Amniotic stem cell (primary cell): ENCODE results near the gene GNPNAT1.
A peak's percentile ranks its signal among the peaks of the same experiment; 100 is the strongest.
"Not testable (repeated sequence)": the region's sequence is repeated elsewhere in the genome, so short reads cannot be mapped to it uniquely, and the experiment has no call there.

ENCODE experiments used
- DNase-seq: peaks from one replicate; lab custom pipeline; 2025; lab: John Stamatoyannopoulos, UW

Gene GNPNAT1

DNA sequence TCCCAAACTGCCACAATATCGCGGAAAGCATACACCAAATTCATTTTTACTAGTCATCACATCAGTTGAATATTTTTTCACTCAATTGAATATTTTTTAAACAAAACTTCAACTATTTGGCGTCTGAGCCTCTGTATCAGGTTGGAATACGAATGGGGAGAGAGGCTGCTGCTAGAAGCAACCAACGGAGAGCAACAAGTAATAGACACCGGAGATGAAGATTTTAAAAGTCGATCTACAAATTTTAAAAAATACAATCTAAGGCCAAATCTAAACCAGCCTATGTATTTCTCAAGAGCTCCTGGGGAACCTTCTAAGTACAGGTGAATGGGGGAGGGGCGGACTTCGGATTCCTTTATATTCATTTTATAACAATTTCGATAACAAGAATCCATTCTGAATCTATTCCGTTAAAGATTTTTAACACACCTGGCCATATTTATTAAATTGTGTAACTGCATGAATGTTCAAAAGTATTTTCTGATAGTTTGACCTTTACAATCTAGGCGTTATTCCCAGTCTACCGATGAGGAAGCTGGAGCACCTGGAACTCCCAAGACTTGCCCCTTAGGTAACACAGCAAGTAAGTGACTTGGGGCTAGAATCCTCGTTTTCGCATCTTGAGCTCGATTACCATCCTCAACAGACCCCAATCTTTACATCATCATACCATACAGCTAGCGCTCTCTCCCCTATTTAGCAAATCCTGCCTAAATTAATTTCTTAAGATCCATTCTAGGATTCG is 1.2 kb downstream of the GNPNAT1 start:
- no peak for DNase-seq

DNA sequence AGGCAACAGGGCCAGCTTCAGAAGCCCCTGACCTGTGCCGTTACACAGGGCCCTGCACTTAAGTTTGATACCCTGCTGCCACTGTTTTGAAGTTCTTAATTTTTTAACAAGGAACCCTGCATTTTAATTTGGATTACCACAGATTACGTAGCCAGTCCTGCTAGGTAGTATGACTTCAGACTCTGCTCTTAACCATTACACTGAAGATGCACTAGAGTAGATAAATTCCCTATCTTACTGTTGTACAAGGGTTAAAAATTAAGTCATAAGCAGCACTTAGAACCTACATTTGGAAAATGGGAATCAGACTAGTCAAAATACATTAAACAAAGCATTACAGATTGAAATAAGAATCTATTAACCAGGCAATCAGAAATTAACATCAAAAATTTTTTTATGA is 2.3 kb downstream of the GNPNAT1 start:
- DNase-seq, result no peak

DNA sequence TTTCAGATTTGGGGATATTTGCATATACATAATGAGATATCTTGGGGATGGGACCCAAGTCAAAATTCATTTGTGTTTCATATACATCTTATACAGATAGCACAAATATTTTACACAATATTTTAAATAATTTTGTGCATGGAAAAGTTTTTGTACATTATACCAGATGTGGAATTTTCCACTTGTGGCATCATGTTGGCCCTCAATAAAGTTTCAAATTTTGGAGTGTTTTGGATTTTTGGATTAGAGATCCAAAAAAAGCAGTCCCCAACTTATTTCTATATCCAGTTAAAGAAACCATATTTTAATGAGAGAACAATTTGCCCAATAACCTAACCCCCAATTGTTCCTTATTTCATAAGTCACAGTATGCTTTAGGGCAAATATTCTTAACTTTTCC is 4.5 kb downstream of the GNPNAT1 start:
- no peak for DNase-seq

DNA sequence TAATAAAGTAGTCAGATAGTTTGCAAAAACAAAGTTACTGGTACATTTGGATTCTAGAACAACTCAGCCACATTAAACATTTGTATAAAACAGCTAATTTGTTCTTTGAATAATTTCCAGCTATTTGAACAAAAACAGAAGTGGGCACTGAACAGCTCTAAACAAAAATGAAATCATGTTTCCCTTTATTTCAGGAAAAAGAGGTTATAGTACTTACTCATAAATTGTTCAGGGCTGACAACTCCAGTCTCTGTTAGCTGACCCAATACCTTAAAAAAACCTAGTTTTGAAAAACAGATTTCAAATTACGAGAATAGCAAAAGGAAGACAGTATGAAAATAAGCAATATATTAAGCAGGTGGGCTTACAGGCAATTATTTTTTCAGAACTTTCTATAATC is 8.2 kb downstream of the GNPNAT1 start:
- DNase-seq, result no peak

DNA sequence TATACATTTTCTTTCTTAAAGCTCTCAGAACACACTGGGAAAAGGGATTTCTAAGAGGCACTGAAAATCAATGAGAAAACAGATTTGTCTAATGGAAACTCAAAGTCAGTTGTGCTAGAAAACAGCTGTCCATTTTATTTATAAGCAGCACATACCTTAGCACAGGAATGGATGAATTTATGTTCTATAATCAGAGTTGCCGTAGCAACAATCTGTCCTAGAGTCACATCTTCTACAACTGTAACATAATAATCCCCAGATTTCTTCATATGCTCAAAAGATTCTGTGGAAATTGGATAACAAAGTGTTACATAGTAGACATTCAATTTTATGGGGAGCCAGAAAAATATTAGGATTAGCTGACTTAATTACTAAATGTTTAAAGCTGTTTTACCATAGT is 9.8 kb downstream of the GNPNAT1 start:
- DNase-seq, result no peak

DNA sequence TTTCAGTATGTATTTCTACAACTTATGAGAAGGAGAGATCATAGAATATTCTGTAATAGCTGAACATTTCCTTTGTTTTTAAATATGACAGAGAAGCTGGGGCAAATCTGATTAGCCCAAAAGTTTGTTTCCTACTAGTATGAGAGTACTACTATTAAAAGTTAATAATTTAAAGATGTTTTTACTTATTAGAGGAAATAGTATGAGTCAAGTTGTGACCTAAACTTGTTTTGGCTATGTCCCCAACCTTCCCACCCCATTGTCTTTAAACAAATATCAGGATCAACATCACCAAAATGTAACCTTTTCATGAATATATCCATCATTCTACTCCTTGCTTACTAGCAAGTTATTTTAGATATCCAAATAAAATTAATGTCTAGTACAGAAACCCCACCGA is 10.5 kb downstream of the GNPNAT1 start:
- DNase-seq, result no peak

DNA sequence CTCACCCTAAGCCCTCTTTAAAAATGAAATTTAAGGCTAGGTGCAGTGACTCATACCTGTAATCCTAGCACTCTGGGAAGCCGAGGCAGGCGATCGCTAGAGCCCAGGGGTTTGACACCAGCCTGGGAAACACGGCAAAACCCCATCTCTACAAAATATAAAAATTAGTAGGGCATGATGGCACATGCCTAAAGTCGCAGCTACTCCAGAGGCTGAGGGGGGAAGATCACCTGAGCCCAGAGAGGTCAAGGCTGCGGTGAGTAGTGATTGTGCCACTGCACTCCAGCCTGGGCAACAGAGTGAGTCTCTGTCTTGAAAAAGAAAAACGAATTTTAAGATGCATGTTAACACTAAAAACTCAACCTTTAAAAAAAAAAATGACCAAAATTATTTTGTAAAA is 12.7 kb downstream of the GNPNAT1 start:
- no peak for DNase-seq

DNA sequence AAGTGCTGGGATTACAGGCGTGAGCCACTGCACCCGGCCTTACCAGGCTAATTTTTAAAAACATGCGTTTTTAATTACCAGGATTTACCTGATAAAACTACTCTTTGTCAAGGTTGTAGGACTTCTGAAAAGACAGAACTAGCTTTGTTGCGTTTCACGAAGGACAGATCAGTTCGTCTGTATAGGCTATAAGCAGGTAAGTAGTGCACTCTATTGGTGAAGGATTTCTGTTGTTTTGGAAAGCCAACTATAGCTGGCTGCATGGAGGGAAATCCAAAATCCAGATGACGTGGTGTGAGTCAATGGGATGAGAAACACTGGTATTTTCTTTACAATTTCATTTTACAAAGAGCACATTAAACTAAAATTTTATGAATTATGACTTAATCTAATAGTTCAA is 14.6 kb downstream of the GNPNAT1 start:
- DNase-seq, result no peak

DNA sequence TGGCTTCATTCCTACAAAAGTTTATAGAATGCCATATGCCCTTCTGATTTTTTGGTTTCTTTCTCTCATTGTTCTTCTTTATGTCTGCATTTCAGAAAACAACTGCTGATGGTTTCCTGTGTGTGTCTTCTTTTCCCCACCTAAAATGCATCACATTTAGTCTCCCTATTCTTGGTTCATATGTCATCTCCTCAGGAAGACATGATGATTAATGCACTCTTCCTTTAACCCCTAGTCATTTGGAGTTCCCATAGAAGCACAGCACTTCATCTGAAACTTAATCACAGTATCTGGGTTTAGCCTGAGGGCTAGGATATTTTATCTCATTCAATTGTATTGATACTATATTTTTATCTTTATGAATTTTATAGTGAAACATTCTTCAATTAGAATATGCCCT is 21.5 kb downstream of the GNPNAT1 start:
- DNase-seq, result no peak

DNA sequence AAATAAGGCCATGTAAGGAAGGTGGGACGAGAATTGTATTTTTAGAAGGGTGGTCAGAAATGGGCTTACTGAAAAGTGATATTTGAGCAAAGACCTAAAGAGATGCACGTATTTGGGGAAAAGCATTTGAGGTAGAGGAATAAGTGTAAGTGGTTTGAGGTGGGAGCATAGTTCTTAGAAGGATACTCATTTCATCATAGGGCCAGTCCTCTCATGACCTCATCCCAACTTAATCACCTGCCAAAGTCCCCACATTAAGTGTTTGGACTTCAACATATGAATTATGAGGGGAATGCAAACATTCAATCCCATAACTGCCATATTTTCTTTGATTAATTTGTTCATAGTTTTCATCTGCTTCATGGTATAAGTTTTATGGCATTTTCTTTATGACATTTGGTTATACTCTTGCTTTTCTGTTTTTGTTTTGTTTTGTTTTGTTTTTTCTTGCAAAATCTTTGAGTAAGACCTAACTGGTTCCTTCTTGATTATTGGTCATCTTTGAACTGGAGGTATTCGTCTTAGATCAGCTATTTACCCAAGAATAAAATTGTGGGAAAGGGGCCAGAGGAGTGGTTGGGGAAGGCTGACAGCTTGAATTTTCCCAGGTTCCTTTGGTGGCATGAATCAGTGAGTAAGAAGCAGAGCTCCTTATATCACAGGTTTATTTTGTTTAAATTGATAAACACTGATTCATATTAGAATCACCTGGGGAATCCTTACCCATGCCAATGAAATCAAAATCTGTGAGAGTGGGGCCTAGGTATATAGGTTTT is 24.2 kb downstream of the GNPNAT1 start:
- no peak for DNase-seq

DNA sequence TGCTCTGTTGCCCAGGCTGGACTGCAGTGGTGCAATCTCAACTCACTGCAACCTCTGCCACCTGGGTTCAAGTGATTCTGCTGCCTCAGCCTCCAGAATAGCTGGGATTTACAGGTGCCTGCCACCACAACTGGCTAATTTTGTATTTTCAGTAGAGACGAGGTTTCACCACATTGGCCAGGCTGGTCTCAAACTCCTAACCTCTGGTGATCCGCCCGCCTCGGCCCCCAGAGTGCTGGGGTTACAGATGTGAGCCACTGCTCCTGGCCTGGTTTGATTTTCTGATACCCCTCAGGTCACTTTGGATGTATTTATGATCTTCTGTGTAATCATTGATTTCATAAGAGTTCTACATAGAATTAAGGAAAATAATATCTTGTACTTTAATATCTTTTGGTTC is 28.5 kb downstream of the GNPNAT1 start:
- DNase-seq, result not testable (repeated sequence)

DNA sequence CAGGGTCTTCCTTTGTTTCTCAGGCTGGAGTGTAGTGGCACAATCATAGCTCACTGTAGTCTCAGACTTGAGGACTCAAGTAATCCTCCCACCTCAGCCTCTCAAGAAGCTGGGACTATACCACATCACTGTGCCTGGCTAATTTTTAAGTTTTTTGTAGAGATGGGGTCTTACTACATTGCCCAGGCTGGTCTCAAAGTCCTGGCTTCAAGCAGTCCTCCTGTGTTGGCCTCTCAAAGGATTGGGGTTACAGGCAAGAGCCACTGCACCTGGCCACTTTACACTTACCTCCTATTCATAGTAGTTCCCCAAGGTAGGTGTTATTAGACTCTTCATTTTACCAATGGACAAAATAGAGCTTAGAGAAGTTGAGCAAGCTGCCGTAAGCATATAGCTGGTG is 32.3 kb downstream of the GNPNAT1 start:
- DNase-seq, result no peak

DNA sequence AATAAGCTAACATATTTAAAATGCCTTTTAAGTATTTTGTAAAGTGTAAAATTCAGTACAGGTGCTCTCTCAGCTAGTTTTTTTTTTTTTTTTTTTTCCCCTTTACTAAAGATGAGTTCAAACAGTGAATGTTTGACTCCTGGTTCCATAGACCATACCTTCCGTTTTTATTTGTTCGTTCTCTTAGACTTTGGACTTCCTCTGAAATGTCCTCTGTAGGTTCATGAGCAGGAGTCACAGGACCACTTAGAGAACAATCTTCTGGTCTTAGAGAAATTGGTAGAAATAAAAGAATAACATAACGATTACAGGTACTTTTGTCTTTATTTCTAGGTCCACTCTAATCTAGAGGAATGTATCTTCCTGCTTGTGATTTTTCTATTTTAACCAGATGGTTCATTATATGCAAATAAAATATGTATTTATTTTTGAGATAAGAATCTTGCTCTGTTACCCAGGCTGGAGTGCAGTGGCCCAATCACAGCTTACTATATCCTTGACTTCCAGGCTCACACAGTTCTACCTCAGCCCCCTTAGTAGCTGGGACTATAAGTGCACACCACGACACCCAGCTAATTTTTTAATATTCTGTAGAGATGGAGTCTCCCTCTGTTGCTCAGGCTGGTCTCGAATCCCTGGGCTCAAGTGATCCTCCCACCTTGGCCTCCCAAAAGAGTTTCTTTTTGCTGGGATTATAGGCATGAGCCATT is 35.6 kb downstream of the GNPNAT1 start:
- no peak for DNase-seq

DNA sequence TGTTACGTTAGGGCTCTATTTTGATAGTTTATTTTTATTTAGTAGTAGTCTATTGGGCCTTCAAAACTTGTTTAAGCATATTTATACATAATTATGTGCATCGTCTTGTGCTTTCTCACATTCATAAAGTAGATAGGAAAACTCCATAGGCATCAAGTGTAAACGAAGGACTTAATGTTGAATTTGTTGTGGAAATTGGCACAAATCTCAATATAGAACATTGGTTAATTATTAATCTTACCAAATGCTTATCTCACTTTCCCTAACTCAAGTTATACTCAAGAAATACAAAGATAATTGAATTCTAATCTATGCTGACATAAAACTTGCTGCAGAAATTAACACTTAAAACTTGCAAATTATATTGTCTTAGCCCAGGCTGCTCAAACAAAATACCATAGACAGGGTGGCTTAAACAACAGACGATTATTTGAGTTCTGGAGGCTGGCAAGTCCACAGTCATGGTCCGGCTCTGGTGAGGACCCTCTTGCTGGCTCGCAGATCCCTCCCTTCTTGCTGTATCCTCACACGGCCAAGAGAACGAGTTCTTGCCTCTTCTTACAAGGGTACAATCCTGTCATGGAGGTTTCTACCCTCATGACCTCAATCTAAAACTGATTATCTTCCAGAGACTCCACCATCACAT is 42.6 kb downstream of the GNPNAT1 start:
- DNase-seq, result no peak

DNA sequence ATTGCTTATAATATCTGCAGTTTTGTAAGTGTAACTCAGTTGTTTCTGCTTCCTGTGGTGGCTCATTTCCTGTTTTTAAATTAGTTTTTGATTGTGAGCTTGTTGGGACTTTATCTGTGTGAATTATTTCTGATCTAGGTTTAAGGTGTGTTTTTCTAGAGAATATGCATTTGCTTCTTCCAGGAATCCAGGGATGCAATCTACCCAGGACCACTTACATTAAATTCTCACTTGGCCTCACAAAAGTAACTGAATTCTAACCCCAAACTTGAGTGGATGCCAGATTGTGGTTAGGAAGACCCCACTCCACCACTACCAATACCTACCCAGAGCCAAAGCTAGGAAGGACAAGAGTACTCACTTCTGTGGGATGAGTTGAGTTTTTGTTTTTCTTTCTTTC is 49.5 kb downstream of the GNPNAT1 start:
- no peak for DNase-seq

DNA sequence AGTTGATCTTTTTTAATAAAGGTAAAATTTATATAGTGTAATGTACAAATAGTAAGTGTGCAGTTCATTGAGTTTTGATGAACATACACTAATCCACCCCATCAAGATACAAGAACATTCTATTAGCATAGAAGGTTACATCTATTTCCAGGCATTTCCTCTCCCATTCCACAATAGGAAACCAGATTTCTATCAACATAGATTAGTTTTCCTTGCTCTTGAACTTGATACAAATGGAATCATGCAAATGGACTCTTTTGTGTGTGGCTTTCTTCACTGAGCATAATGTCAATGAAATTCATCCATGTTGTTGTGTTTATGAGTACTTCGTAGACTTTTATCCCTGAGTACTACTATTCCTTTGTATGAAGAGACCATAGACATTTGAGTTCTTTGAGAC is 50.7 kb downstream of the GNPNAT1 start:
- DNase-seq, result no peak

DNA sequence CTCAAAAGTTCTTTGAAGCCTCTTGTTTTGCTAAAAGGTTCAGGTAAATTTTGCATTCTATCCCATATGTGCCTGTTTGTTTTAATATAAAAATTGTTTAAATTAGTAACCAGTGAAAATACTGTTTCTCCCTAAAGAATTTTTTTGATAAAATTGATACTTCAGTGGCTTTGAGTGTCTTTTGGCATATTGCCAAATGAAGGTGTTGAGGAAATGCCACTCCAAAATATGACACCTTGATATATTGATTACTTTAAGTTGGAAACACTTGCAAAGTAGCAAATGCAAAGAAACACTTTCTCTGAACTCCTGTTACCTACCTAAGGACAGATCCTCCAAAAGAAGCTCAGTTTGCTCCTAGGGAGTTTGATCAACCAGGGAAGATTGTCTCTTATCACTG is 53.0 kb downstream of the GNPNAT1 start:
- DNase-seq, result no peak

DNA sequence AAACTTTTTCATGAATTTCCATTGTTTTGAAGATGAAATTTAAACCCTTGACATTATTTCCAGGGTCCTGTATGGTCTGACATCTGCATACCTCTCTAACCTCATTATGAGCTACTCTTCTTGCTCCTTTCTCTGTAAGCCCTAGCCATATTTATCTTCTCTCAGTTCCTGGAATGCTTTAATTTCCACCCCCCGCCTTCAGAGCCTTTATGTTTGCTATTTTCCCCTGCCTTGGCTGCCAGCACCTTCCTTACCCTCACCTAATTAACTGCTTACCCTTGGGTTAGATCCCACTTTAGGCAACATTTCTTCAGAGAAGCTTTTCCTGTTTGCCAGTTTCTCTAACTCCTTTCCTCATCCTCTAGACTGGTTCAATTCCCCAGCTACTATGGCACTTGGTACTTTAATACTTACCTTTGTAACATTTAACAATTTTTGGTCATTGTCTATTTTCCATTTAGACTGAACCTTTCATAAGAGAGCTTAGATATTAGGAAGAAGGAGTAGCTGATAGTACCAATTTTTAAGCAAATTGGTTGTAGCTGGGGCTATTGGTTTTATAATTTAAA is 55.4 kb downstream of the GNPNAT1 start:
- no peak for DNase-seq

DNA sequence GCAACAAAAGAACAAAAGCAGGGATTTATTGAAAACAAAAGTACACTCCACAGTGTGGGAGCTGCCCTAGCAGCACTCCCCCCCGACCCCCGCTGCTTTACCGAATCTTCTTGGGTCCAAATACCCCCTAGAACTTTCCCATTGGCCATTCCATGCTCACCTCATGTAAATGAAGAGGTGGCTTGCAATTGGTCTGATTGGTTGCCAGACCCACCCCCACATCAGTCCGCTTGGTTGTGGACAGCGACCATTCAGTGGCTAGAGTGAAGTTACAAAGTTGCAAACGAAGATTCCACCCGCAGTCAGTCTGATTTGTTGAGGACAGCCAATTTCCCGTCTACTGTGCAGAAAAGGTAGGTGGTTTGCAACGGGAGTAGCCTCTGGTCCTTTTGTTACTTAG is 57.6 kb downstream of the GNPNAT1 start:
- no peak for DNase-seq

DNA sequence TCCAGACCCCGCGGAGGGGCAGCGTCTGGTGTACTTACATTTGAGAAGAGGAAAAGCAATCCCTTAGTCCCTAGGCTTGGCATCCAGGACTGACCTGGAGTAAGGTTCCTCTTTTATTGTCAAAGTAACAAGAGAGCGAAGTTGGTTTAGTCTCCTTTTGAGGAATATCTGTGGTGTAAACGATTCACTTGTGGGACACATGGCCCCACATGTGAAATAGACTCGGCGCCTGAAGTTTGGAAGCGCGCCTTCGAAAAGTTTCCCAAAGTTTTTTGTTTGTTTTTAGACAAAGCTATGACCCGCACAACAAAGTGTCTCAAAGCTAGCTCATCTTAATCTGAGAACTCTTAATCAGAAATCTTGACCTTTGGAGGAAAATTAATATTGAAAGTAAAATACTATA is 60.7 kb downstream of the GNPNAT1 start:
- DNase-seq, result no peak

DNA sequence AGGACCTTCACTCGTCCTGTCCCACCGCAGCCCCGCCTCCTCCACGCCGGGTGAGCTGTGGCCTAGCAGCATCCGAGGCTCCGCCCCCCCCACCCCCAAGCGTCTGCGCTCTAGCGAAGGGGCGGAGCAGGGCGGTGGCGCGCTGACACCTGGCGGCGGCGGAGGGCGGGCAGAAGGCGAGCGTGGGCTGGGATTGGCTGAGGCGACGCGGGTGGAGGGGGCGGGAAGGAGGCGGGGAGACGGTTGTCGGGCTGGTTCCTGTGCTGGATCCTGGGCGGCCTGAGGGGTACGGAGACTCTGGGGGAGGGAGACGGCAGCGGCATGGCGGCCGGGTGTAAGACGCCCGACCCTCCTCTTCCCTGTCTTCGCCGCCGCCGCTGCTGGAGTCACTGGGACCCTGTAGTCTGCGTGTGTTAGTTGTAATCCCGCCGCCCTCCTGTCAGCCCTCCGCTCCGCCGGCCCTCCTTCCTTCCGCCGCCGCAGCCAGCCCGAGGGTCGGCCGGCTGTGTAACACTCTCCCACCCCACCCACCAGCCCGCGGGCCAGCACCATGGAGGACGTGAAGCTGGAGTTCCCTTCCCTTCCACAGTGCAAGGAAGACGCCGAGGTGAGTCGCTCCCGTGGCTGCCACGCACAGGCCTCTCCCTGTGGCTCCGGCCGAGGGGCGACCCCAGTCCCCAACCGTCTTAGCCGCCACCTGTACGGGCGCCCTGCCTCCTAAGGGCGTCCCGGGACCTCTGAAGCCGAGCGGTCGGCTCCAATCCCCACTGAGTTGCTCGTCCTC is 61.3 kb downstream of the GNPNAT1 start, which contains the start of gene STYX:
Gene STYX (plus strand): TSS at position 242 of the 784 bp plus-strand sequence. CDS start 309 bp downstream, at position 551.
- peak; percentile 90 for DNase-seq
